ENCODE data around the gene PSEN1.

Gene PSEN1

GRCh38 chr14:73234029-73234428 is 97.7 kb downstream of the PSEN1 start:
- TF ChIP-seq CTCF (IDR thresholded peaks at IDR 0.05; ENCODE audit: control extremely low read depth, extremely low read depth, low read depth, missing control alignments), result no peak
- POLR2A ChIA-PET, result interaction anchor here (0.5 kb wide), 1 partner anchor 74 kb away, joined by 3 read pairs; no protein-coding TSS in a partner anchor
- CTCF ChIA-PET, result interaction anchor here (1.0 to 2.7 kb wide), 3 partner anchors 11 to 238 kb away, joined by 3 to 16 read pairs (median 14); no protein-coding TSS in a partner anchor
- no peak for DNase-seq (ENCODE audit: extremely low spot score)

GRCh38 chr14:73234586-73235394 is 98.5 kb downstream of the PSEN1 start:
- ChIA-PET POLR2A (no interaction called here), CTCF (no interaction called here)
- TF ChIP-seq CTCF (IDR thresholded peaks at IDR 0.05; ENCODE audit: control extremely low read depth, extremely low read depth, low read depth, missing control alignments), result no peak
- no peak for DNase-seq (ENCODE audit: extremely low spot score)

GRCh38 chr14:73235531-73236155 is 99.3 kb downstream of the PSEN1 start:
- no peak for TF ChIP-seq CTCF (IDR thresholded peaks at IDR 0.05; ENCODE audit: control extremely low read depth, extremely low read depth, low read depth, missing control alignments)
- ChIA-PET POLR2A (interaction anchor here (0.6 kb wide), 1 partner anchor 1940 kb away, joined by 3 read pairs; no protein-coding TSS in a partner anchor), CTCF (interaction anchor here (1.0 to 1.1 kb wide), 2 partner anchors 12 to 39 kb away, joined by 3 read pairs; no protein-coding TSS in a partner anchor)
- DNase-seq (ENCODE audit: extremely low spot score), result no peak

GRCh38 chr14:73236157-73236556 is 99.8 kb downstream of the PSEN1 start:
- ChIA-PET POLR2A (no interaction called here), CTCF (interaction anchor here (1.0 to 1.1 kb wide), 2 partner anchors 12 to 40 kb away, joined by 3 read pairs; no protein-coding TSS in a partner anchor)
- no peak for DNase-seq (ENCODE audit: extremely low spot score)
- TF ChIP-seq CTCF (IDR thresholded peaks at IDR 0.05; ENCODE audit: control extremely low read depth, extremely low read depth, low read depth, missing control alignments), result no peak

- CTCF ChIA-PET, result no interaction called here
- POLR2A ChIA-PET, result no interaction called here
- no peak for TF ChIP-seq CTCF (IDR thresholded peaks at IDR 0.05; ENCODE audit: control extremely low read depth, extremely low read depth, low read depth, missing control alignments)
Measured at GRCh38 chr14:73236752-73237218, 100.5 kb downstream of the PSEN1 start.

GRCh38 chr14:73237219-73237785 is 101.0 kb downstream of the PSEN1 start, which contains the start of gene PAPLN:
Gene PAPLN (plus strand): TSS chr14:73237506. CDS start chr14:73239779, 2,273 bp downstream.
- TF ChIP-seq CTCF (IDR thresholded peaks at IDR 0.05; ENCODE audit: control extremely low read depth, extremely low read depth, low read depth, missing control alignments), result no peak
- CTCF ChIA-PET, result no interaction called here
- POLR2A ChIA-PET, result no interaction called here
- DNase-seq (ENCODE audit: extremely low spot score), result peak; percentile 60

More at GRCh38 chr14:73236752-73237218, 100.5 kb downstream of the PSEN1 start:
- no peak for DNase-seq (ENCODE audit: extremely low spot score)
